NB4 (cell line): ENCODE results near the gene ETV4.

Experiments
- CTCF ChIP-seq: IDR thresholded peaks from one replicate; pipeline ENCODE4 v1.5.1; 2012; ENCODE audit warnings: low read depth, low read length
- MAX ChIP-seq: IDR thresholded peaks from 2 replicates; pipeline ENCODE4 v1.6.1; 2011; ENCODE audit warnings: low read depth, low read length
- POLR2A ChIP-seq: IDR thresholded peaks from 2 replicates; pipeline ENCODE4 v1.6.1; 2011; ENCODE audit warnings: mild to moderate bottlenecking; ENCODE audit not compliant: insufficient read length; ENCODE audit errors: extremely low read depth

GRCh38 chr17:43591779-43592562 is 45.8 kb upstream of the ETV4 start:
- TF ChIP-seq CTCF: no peak
- no peak for TF ChIP-seq MAX
- no peak for TF ChIP-seq POLR2A
